K562 (cell line): ENCODE measurements around the gene PCDHGA8. TPM values are rescaled to one million over a fixed set of nuclear protein-coding genes. Genes with fewer than 3 reads are reported as not detected.

Experiments used
- ATAC-seq: fragments of 200-7000 bp; cut with Tn5 transposase; 3 replicates; pipeline ENCODE4 v1.9.1; 2020; ENCODE audit warnings: moderate library complexity
- BruUV-seq: library from RNA; stranded (reverse); fragments of 400-500 nt; replicated peaks from 2 replicates; lab custom pipeline; 2021; lab: Mats Ljungman, UMichigan
- CTCF ChIA-PET: fragments of 300-600 bp; formaldehyde crosslinking; extraction: SDS; loops from one replicate; lab custom pipeline; 2021; ENCODE audit warnings: low intra/inter-chr PET ratio; lab: Yijun Ruan, JAX
- POLR2A ChIA-PET: fragments of 300-600, 350-650 bp; sonication (Branson Sonifier 250); formaldehyde crosslinking; extraction: SDS; loops from one replicate; lab custom pipeline; 2021; ENCODE audit warnings: antibody characterized with exemption, inconsistent platforms; lab: Yijun Ruan, JAX
- DNase-seq, 4 experiments: peaks; one replicate each; pipeline versions ENCODE4 v3.0.0 to v3.0.0-alpha.2; 2011 to 2018; ENCODE audit warnings: low spot score in 3 of 4, mixed read lengths in 3 of 4; ENCODE audit errors: extremely low read depth in 1 of 4
- FAIRE-seq: peaks from 2 replicates; lab custom pipeline; 2011; peaks lifted over from hg19 to GRCh38; lab: Jason Lieb, UNC
- H2AFZ ChIP-seq: 2 replicates; pipeline ENCODE4 v1.6.0; 2011; ENCODE audit warnings: low read depth, low read length, control low read depth, inconsistent platforms
- H3K27ac ChIP-seq: fragments of 200-600 bp; 3 replicates; pipeline ENCODE4 v1.8.0; 2011; ENCODE audit warnings: low read depth, mild to moderate bottlenecking, control low read depth, inconsistent platforms, low read length, moderate library complexity, mixed read lengths; ENCODE audit errors: extremely low read depth
- H3K27me3 ChIP-seq, 2 experiments: fragments of 300-600 bp in 1 of 2; 2 replicates in 1 of 2; 3 replicates in 1 of 2; pipeline versions ENCODE4 v1.6.0 to v1.8.0; 2011; ENCODE audit warnings: inconsistent platforms in 2 of 2, low read length in 2 of 2, mild to moderate bottlenecking in 1 of 2, mixed read lengths in 1 of 2, moderate library complexity in 1 of 2; ENCODE audit not compliant: control insufficient read depth in 2 of 2, insufficient read depth in 2 of 2
- H3K36me3 ChIP-seq: fragments of 300-600 bp; 3 replicates; pipeline ENCODE4 v1.8.0; 2011; ENCODE audit warnings: mild to moderate bottlenecking, low read length, inconsistent platforms; ENCODE audit not compliant: control insufficient read depth, insufficient read depth
- H3K4me1 ChIP-seq, 2 experiments: fragments of 200-600 bp in 1 of 2; replicated peaks in 1 of 2; 2 replicates in 1 of 2; 3 replicates in 1 of 2; pipeline versions ENCODE4 v1.5.1 to v1.8.0; 2011; ENCODE audit warnings: inconsistent platforms in 2 of 2, low read length in 2 of 2, mild to moderate bottlenecking in 1 of 2, mixed read lengths in 1 of 2, moderate library complexity in 1 of 2; ENCODE audit not compliant: control insufficient read depth in 2 of 2, insufficient read depth in 2 of 2
- H3K4me2 ChIP-seq: 2 replicates; pipeline ENCODE4 v1.6.1; 2011; ENCODE audit warnings: low read length, control low read depth, inconsistent platforms, mixed read lengths; ENCODE audit not compliant: insufficient read depth
- H3K4me3 ChIP-seq: fragments of 200-600 bp; sonication (generic), shearing (Covaris generic); 2 replicates; pipeline ENCODE4 v1.5.1; 2016; ENCODE audit warnings: control low read depth, inconsistent platforms
- H3K79me2 ChIP-seq: fragments of 200-600 bp; 3 replicates; pipeline ENCODE4 v1.8.0; 2011; ENCODE audit warnings: low read length, inconsistent platforms; ENCODE audit not compliant: control insufficient read depth, insufficient read depth
- H3K9ac ChIP-seq, 2 experiments: 2 replicates each; pipeline versions ENCODE4 v1.6.0 to v1.6.1; 2011; ENCODE audit warnings: low read depth in 2 of 2, low read length in 2 of 2, control low read depth in 1 of 2, inconsistent platforms in 1 of 2, mild to moderate bottlenecking in 1 of 2, mixed read lengths in 1 of 2; ENCODE audit not compliant: insufficient read depth in 1 of 2
- H3K9me1 ChIP-seq: one replicate; pipeline ENCODE4 v1.6.0; 2011; ENCODE audit warnings: inconsistent platforms, mild to moderate bottlenecking, low read length, moderate library complexity; ENCODE audit not compliant: control insufficient read depth, insufficient read depth
- H3K9me3 ChIP-seq: replicated peaks from 2 replicates; pipeline ENCODE4 v1.5.1; 2011; ENCODE audit warnings: low read depth, low read length, inconsistent platforms; ENCODE audit not compliant: control insufficient read depth, insufficient read depth
- H4K20me1 ChIP-seq: replicated peaks from 2 replicates; pipeline ENCODE4 v1.6.1; 2011; ENCODE audit warnings: low read length, inconsistent platforms, mixed read lengths; ENCODE audit not compliant: control insufficient read depth, insufficient read depth
- C11orf30 ChIP-seq: fragments of 450-650 bp; IDR thresholded peaks from 2 replicates; pipeline ENCODE4 v1.6.1; 2016; ENCODE audit warnings: low read depth, mild to moderate bottlenecking
- EHMT2 ChIP-seq: fragments of 450-650 bp; IDR thresholded peaks from 2 replicates; pipeline ENCODE4 v1.6.1; 2018; ENCODE audit warnings: antibody characterized with exemption
- NR2C2 ChIP-seq, 2 experiments: fragments of 200-800 bp in 1 of 2; sonication (Bioruptor generic) in 1 of 2; sonication (generic) in 1 of 2; formaldehyde crosslinking in 1 of 2; IDR thresholded peaks; 2 replicates each; pipeline versions ENCODE4 v1.6.1 to v1.8.0; 2016 to 2022; ENCODE audit warnings: mild to moderate bottlenecking in 1 of 2, missing compliant biosample characterization in 1 of 2, missing genetic modification characterization in 1 of 2, missing genetic modification reagents in 1 of 2
- PREB ChIP-seq: sonication (generic); formaldehyde crosslinking; IDR thresholded peaks from 2 replicates; pipeline ENCODE4 v1.8.1; 2023; ENCODE audit warnings: mild to moderate bottlenecking, missing genetic modification reagents
- RAD21 ChIP-seq, 2 experiments: fragments of 250-450 bp in 1 of 2; fragments of 450-650 bp in 1 of 2; sonication (Bioruptor Pico) in 1 of 2; formaldehyde crosslinking in 1 of 2; IDR thresholded peaks in 1 of 2; conservative IDR thresholded peaks in 1 of 2; 2 replicates each; pipeline versions ENCODE4 v1.4.0 to v1.8.0; 2020 to 2022; ENCODE audit warnings: mild to moderate bottlenecking in 2 of 2, moderate library complexity in 1 of 2
- RB1 ChIP-seq: fragments of 450-650 bp; IDR thresholded peaks from 2 replicates; pipeline ENCODE4 v1.6.1; 2017; ENCODE audit warnings: low read depth, mild to moderate bottlenecking
- SMARCE1 ChIP-seq: fragments of 450-650 bp; IDR thresholded peaks from 2 replicates; pipeline ENCODE4 v1.7.1; 2016; ENCODE audit warnings: mild to moderate bottlenecking
- THAP7 ChIP-seq: fragments of 250-450 bp; sonication (Bioruptor Pico); IDR thresholded peaks from 2 replicates; pipeline ENCODE4 v1.5.0; 2021
- U2AF1 ChIP-seq: fragments of 200-400 bp; formaldehyde crosslinking; optimal IDR thresholded peaks from 2 replicates; pipeline ENCODE3; 2017; ENCODE audit warnings: mild to moderate bottlenecking, low read depth, low read length, moderate library complexity
- WGBS: fragments of 100-300 bp; shearing (Covaris generic); methylation state at CpG from one replicate; pipeline ENCODE4 v1.1.6; 2016; ENCODE audit warnings: low coverage, mixed read lengths; ENCODE audit not compliant: insufficient coverage; ENCODE audit errors: missing lambda C conversion rate; 5-methylcytosine and 5-hydroxymethylcytosine counted together
- in situ Hi-C: fragments of 300-500 bp; cut with MboI; formaldehyde crosslinking; loops from 4 replicates; pipeline ENCODE4 v1.15.0; 2018; ENCODE audit warnings: inconsistent platforms, mixed read lengths
- intact Hi-C: fragments of 100-400 bp; cut with micrococcal nuclease; formaldehyde crosslinking; loops from 2 replicates; pipeline ENCODE4 v1.14.2; 2022
- polyA plus RNA-seq, 8 experiments: library from polyadenylated mRNA; depleted of rRNA in 4 of 8; stranded (reverse) in 5 of 8; unstranded in 3 of 8; fragments of >200 nt; fragmentation: Nextera tagmentation in 2 of 8; fragmentation: Illumina TruSeq in 1 of 8; extraction: Ambion mirVana in 2 of 8; extraction: Trizol in 1 of 8; gene quantifications; 2 replicates each; pipeline versions ENCODE4 v1.2.1 to v1.2.3, GENCODE V29; 2011 to 2014; ENCODE audit warnings: inconsistent platforms in 1 of 8, missing spikeins in 1 of 8
- total RNA-seq, 7 experiments: library from RNA; depleted of rRNA in 6 of 7; stranded (reverse); fragments of >200 nt in 6 of 7; fragmentation: Illumina TruSeq in 2 of 7; extraction: Trizol in 2 of 7; gene quantifications; 2 replicates each; pipeline versions ENCODE4 v1.2.1 to v1.2.3, GENCODE V29; 2011 to 2021; ENCODE audit warnings: low replicate concordance in 1 of 7
- TF ChIP-seq, protein P1 (sequence below), 3 experiments: IDR thresholded peaks in 2 of 3; conservative IDR thresholded peaks in 1 of 3; 2 replicates each; pipeline ENCODE4 v1.5.1; 2011 to 2012; ENCODE audit warnings: low read length in 3 of 3, mild to moderate bottlenecking in 3 of 3, control low read depth in 2 of 3, improper control_type of control experiment in 1 of 3, inconsistent platforms in 1 of 3, low read depth in 1 of 3, mixed read lengths in 1 of 3, moderate library complexity in 1 of 3; ENCODE audit not compliant: insufficient read depth in 2 of 3

The PCDHGA8 gene
- total and polyA plus RNA-seq, 9 of the 15 experiments (the other 6 are each of a cell fraction or from before 2014, with no cell fraction given) = 0.04 to 0.11 (median 0.07) TPM; not detected in 2

DNA sequence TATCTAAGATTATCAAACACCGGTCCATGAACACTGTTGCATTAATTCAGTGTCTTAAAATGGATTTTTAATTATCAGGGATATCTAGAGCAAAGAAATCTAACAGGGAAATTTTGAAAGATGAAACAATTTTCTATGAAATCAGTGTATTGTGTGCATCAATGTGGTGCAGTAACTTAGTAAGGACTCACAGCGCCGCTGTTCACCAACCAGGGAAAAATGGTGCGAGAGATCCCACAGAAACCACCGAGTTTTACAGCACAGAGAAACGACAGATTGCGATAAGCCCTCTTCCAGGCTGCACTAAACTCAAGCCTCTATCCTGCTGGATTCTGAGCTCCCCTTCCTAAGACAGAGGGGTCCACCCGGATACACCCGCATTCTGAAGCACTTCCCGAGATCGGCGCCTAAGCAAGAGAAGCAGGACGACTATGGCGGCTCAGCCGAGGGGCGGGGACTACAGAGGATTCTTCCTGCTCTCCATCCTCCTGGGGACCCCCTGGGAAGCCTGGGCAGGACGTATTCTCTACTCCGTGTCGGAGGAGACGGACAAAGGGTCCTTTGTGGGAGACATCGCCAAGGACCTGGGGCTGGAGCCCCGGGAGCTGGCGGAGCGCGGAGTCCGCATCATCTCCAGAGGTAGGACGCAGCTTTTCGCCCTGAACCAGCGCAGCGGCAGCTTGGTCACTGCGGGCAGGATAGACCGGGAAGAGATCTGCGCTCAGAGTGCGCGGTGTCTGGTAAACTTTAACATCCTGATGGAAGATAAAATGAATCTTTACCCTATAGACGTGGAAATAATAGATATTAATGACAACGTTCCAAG, 9.8 kb upstream of the PCDHGA8 start, which contains the start of gene PCDHGA7:
PCDHGA7 (plus strand) TSS at position 274 of the 826 bp plus-strand sequence; CDS start at position 432, 158 bp downstream.
- BruUV-seq = no TSS peak
- peak within 1 kb of the TSS; percentile 69 for H3K4me2 ChIP-seq
- 3% methylated on average over 37 of the region's 37 CpGs for WGBS

More for the DNA sequence above, 9.8 kb upstream of the PCDHGA8 start, which contains the start of gene PCDHGA7:
- H3K9ac ChIP-seq = peak within 1 kb of the TSS in 1 of 2 experiments; percentile 69; a peak in 1 of 4 replicates
- TF ChIP-seq, protein P1, sequence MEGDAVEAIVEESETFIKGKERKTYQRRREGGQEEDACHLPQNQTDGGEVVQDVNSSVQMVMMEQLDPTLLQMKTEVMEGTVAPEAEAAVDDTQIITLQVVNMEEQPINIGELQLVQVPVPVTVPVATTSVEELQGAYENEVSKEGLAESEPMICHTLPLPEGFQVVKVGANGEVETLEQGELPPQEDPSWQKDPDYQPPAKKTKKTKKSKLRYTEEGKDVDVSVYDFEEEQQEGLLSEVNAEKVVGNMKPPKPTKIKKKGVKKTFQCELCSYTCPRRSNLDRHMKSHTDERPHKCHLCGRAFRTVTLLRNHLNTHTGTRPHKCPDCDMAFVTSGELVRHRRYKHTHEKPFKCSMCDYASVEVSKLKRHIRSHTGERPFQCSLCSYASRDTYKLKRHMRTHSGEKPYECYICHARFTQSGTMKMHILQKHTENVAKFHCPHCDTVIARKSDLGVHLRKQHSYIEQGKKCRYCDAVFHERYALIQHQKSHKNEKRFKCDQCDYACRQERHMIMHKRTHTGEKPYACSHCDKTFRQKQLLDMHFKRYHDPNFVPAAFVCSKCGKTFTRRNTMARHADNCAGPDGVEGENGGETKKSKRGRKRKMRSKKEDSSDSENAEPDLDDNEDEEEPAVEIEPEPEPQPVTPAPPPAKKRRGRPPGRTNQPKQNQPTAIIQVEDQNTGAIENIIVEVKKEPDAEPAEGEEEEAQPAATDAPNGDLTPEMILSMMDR (IDR thresholded peaks at IDR 0.05 in 2 of 3, conservative IDR thresholded peaks at IDR 0.05 in 1 of 3; ENCODE audit: insufficient read depth in 2 of 3, low read depth in 1 of 3, low read length in 3 of 3) = peak; percentile 58 to 73 (median 64)
- TF ChIP-seq RB1 = no peak
- peak in 1 of 2 experiments; percentile 47; a peak in 3 of 4 replicates for TF ChIP-seq RAD21 (CRISPR knock-in tag; conservative IDR thresholded peaks at IDR 0.05 in 1 of 2, IDR thresholded peaks at IDR 0.05 in 1 of 2)
- TF ChIP-seq PREB (CRISPR knock-in tag) = no peak
- no peak for TF ChIP-seq THAP7 (CRISPR knock-in tag)
- no peak for TF ChIP-seq C11orf30
- no peak for TF ChIP-seq U2AF1
- TF ChIP-seq NR2C2 (CRISPR knock-in tag; IDR thresholded peaks at IDR 0.05) = no peak
- no peak for TF ChIP-seq NR2C2 (tag; IDR thresholded peaks at IDR 0.05)
- TF ChIP-seq EHMT2 = peak; percentile 33; the same call in 1 of the 2 replicates
- TF ChIP-seq SMARCE1 = no peak
- TF ChIP-seq, all 486 proteins: peak for 3
- FAIRE-seq (peak; percentile 89), ATAC-seq (peak; percentile 95), DNase-seq (peak in 3 of 4 experiments; percentile 30 to 42 (median 35))
- no peaks in the 10 kb centered on the region for H3K9me3 ChIP-seq
- H2AFZ ChIP-seq = peak within 1 kb of the TSS; percentile 67
- H4K20me1 ChIP-seq = no peaks in the 10 kb centered on the region
- H3K27me3 ChIP-seq = peaks cover 9 to 25% of the 10 kb centered on the region in 2 experiments; a peak in 4 of 5 replicates
- no peaks in the 10 kb centered on the region for H3K36me3 ChIP-seq
- no peaks in the 10 kb centered on the region for H3K9me1 ChIP-seq
- intact Hi-C loops = no loop called here
- POLR2A ChIA-PET = no interaction called here
- in situ Hi-C loops = no loop called here
- H3K4me1 ChIP-seq = peaks cover 0 to 9% of the 10 kb centered on the region in 2 experiments; a peak in 2 of 5 replicates
- H3K4me3 ChIP-seq = peak within 1 kb of the TSS; percentile 36
- H3K27ac ChIP-seq = no peak within 1 kb of the TSS
- CTCF ChIA-PET = interaction anchor here (0.9 kb wide), 1 partner anchor 181 kb away, joined by 5 read pairs; no protein-coding TSS in a partner anchor
- no peaks in the 10 kb centered on the region for H3K79me2 ChIP-seq
